T1000 (cell line): ENCODE results near the gene ZNF771.

Source experiments
- DNase-seq: peaks from one replicate; lab custom pipeline; 2025; ENCODE audit warnings: mixed read lengths; lab: John Stamatoyannopoulos, UW

Gene ZNF771

DNA sequence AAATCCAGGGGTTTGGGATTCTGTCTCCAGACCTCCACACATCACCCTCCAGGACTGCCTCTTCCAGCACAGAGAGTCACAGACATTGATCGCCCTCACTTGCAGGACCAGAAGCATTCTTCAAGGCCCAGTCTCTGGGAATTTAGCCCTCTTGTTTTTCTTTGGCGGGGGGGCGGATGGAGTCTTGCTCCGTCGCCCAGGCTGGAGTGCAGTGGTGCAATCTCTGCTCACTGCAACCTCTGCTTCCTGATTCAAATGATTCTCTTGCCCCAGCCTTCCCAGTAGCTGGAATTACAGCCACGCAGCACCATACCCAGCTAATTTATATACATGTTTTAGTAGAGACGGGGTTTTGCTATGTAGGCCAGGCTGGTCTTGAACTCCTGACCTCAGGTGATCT, 56.7 kb downstream of the ZNF771 start:
- no peak for DNase-seq
